ENCODE data around the gene PTPRG.

PTPRG gene

DNA sequence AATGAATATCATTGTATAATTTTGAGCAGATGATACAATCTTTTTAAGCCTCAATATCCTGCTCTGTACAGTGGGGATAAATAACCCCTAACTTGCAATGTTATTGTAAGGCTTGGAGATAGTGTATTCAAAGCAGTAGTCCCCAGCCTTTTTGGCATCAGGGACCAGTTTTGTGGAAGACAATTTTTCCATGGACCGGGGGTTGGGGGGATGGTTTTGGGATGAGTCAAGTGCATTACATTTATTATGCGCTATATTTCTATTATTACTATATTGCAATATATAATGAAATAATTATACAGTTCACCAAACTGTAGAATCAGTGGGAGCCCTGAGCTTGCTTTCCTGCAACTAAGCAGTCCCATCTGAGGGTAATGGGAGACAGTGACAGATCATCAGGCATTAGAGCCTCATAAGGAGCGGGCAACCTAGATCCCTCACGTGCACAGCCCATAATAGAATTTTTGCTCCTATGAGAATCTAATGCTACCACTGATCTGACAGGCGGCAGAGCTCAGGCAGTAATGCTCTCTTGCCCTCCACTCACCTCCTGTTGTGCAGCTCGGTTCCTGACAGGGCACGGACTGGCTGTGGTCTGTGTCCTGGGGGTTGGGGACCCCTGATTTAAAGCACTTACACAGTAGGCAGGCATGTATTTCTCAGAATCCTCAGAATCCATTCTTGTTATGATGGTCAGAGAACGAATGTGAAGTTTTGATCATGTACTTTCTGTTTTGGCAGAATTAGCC is 102.2 kb downstream of the PTPRG start:
- DNase-seq = no peak

DNA sequence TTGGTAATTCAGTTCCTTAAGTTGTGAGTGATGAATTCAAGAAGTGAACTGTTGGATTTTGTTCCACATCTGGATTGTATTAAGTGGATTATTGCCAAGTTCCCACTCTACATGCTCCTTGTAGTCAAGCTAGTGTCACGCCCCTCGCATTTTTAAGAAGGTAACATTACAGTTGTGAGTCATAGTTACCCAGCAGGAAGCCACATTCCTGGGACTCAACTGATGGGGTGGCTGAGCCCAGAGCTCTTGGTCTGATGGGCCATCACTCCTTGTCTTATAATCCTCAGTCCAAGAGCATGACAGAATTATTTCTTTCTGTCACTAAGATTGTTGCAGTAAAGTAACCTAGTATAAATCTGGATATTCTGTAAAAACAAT is 102.7 kb downstream of the PTPRG start:
- DNase-seq = no peak

DNA sequence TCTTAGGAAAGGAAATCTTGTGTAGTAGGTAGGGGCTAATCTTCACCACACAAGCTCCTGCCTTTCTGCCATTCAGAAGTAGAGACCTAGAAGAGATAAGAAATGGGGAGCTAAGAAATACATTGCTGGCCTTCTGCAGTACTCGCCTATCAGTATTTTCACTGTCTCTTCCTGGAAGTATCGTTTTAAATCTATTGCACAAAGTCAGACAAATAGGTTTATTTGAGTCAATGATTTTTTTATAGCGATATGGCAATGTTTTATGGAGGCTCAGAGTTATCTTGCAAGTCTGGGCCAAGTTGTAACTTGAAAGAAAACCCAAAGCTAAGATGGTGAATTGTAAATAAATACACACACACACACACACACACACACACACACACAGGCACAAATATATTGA is 103.8 kb downstream of the PTPRG start:
- no peak for DNase-seq

DNA sequence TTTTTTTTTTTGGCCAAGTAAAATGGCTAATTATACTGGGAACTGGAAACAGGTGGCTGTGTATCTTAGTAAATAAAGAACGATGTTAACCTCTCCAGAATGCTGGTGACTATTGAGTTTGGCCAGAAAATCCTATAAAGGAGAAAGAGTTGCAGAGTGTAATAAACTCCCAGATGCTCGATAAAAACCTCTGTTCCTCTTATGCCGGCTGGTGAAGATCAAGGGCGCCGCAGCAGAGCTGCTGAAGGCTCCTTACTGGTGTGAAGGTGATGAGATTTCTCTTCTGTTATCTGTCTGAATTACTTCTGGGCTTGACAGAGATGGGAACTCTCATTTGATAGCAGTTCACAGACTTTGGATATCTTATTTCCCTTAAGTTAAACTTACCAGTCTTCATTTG is 104.6 kb downstream of the PTPRG start:
- DNase-seq = peak; percentile 6

DNA sequence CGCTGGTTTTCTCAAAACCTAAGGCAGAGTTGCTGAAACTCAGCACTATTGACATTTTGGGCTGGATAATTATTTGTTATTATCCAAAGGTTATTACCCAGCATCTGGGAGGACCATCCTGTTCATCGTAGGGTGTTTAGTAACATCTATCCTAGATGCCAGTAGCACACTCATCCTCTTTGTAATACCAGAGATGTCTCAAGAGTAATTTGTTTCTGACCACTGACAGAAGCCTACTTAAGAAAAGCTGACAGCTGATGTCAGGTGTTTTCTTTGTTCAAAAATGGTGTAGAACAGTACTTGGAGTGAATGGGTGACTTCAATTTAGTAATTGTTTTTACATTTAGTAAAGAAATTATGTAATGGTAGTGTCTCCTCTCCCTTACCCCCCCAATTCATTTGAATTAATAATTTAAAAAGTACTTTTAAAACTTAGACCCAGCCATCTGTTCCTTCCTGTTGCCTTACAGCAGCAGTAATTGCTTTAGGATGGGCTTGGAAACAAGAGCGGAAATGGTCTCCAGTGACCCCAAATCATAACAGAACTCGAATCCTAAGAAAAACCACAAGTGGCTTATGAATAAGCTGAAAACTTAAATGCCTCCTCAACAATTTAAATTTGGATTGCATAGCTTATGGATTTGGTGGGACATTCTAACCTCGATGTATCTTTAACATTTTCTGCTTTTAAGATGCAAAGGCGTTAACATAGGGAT is 105.4 kb downstream of the PTPRG start:
- DNase-seq = no peak

DNA sequence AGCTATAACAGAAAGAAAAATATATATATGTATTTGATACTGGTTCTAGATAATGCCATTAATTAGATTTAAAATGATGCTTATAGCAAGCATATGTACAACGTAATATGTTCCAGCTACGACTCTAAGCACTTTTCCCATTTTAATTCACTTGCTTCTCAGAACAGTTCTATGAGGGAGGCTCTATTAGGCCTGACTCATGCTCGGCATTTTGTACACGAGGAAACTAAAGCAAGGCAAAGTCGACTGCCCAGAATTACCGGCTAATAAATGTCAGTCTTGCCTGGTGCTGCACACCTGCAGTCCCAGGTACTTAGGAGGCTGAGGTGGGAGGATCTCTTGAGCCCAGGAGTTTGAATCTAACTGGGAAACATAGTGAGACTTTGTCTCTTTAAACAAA is 106.0 kb downstream of the PTPRG start:
- no peak for DNase-seq

DNA sequence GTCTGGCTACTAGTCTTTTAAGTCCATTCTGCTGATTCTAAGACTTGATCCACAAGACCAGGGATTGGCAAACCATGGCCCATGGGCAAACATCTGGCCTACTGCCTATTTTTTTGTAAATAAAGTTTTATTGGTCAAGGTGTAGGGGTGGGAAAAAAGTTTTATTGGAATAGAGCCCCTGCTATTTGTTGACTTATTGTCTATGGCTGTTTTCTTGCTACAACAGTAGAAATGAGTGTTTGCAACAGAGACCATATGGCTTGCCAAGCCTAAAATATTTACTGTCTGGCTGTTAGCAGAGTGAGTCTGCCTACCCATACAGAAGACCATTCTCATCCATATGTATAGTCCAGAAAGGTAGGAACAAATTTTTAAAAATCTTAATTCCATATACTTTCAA is 106.4 kb downstream of the PTPRG start:
- no peak for DNase-seq

DNA sequence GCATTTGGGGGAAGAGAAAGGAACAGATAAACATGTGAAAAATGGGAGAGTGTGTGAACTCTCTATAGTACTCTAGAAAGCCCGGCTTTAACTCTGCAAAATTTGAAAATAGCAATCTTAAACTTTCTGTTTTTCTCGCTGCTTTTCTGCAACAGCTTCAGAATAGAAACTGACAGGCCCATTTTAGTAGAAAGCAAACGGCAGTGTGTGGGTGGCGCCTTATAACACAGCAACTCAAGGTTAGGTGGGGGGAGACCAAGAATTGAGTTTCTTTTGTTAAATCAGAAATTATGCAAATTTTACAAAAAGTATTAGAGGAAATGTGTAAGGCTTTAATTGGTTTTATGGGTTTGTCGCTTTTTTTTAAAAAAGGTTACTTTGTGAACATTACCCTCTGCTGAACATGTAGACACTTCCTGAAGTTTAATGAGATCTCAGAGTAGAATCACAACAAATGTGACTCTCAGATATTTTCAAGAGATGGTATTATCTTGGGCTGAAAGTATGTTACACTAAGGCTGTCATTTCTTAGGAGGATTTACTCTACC is 107.0 kb downstream of the PTPRG start:
- DNase-seq = no peak

DNA sequence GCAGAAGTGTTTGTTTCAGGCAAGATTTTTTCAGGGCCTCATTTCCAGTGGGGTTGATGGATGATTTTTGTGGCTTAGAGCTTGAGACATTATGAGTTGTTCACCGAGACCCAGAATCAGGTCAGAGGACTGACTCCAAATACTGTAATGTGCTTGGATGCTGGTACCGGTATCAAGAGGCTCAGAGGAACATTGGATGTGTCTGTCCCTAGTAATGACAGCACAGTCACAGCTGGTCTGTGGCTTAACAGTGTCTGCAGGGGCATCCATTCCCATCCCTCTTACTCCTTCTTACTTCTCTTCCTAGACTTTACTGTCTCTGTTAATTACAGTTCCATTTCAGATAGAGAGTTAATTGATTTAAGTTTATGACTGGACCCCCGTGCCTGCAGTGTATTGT is 107.8 kb downstream of the PTPRG start:
- no peak for DNase-seq

DNA sequence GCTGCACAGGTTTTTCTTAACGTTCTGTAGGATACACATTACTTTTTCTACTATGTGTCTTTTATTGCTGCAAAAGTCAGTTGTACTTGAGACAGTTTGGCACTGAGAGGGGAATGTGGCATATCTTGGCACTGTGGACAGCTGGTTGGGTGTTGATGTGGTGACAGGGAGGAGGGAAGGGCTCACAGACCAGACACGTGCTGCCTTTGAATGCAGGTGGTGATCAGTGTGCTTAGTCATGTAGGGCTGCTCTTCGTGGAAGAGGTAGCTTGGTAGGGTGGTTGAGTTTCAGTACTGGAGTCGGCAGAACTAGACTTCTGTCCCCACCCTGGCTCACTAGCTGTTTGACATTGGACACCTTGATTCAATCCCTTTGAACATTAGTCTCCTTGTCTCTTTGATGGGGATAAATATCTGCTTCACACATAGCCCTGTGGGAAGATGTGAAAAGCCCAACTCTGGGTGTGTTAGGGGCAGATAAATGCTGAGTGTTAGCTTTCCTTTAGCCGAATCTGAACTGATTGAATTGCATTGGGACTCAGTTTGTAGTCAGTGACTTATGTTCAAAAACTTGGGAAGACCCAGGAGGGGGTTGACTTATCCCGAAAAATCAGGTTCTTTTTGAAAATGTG is 108.4 kb downstream of the PTPRG start:
- DNase-seq = peak; percentile 58

DNA sequence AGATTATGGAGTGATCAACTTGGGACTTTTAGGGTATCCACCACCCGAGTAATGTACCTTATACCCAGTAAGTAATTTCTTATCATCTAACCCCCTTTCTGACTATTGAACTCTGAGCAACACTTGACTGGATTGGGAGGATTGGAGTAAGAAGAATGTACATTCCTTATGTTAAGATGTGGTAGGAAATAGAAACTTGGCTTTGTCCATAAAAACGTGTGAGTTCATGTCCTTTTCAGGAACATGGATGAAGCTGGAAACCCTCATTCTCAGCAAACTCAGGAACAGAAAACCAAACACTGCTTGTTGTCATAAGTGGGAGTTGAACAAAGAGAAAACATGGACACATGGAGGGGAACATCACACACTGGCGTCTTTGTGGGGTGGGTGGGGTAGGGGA is 112.3 kb downstream of the PTPRG start:
- no peak for DNase-seq

DNA sequence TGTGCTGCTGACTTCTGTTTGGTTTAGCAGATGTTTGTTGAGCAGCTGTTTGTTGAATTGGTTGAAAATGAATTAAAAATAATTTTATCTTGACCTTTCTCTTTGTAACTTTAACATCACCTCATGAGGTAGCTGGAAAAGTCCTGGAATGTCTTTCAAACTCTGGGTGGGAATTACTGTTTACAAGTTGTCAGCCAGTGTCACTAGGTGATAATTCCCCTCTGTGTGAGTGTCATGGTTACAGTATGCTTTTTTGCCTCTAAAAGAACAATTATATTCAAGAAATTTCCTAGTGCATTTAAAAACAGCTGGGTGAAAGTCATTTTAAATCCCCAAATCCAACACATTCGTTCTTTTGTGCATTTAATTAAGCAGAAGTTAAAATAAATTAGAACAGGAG is 113.2 kb downstream of the PTPRG start:
- DNase-seq = no peak

DNA sequence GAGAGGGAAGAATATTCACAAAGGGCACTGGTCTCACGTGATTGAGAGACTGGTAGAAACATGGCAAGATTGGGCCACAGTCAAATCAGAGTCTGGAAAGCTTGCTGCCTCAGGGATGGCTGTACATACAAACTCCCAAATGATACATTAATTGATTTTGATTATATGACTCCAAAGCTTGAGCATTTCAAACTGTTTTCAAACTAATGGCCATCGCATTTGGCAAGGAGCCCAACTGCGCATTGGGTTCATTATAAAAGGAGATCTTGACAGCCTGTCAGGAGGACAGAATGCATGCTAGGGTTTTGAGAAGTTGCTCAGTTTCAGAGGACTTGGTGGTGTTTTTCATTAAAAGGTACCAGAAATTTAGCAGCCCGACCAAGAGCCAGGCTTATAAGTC is 117.7 kb downstream of the PTPRG start:
- no peak for DNase-seq

DNA sequence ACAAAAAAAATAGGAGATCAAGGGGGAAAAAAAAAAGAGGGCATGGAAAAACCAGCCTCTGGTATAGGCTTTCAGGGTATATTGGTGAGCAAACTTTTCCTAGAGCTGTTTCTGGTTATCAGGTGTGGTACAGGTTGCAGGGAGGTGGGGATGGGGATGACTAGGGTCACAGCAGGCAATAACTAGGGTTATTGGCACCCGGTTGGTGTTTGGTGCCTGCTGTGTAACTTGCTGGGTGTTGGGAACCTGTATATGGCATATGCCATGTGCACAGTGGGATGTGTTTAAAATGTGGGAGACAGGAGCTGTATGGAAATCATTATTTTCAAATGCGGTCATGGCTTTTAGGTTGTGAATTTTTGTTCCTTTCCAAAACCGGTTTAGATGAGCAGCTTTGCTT is 119.2 kb downstream of the PTPRG start:
- DNase-seq = no peak

DNA sequence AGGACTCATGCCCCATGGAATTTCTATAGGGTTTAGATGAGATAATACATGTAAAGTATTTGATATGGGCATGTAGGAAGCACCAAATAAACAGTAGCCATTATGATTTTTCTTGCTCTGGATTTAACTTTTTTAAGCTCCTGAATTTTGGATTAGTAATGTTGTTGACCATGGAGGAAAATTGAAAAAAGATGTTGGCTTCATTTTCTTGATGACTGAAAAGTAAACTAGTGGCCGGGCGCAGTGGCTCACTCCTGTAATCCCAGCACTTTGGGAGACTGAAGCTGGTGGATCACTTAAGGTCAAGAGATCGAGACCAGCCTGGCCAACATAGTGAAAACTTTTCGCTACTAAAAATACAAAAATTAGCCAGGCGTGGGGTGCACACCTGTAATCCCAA is 120.3 kb downstream of the PTPRG start:
- no peak for DNase-seq

DNA sequence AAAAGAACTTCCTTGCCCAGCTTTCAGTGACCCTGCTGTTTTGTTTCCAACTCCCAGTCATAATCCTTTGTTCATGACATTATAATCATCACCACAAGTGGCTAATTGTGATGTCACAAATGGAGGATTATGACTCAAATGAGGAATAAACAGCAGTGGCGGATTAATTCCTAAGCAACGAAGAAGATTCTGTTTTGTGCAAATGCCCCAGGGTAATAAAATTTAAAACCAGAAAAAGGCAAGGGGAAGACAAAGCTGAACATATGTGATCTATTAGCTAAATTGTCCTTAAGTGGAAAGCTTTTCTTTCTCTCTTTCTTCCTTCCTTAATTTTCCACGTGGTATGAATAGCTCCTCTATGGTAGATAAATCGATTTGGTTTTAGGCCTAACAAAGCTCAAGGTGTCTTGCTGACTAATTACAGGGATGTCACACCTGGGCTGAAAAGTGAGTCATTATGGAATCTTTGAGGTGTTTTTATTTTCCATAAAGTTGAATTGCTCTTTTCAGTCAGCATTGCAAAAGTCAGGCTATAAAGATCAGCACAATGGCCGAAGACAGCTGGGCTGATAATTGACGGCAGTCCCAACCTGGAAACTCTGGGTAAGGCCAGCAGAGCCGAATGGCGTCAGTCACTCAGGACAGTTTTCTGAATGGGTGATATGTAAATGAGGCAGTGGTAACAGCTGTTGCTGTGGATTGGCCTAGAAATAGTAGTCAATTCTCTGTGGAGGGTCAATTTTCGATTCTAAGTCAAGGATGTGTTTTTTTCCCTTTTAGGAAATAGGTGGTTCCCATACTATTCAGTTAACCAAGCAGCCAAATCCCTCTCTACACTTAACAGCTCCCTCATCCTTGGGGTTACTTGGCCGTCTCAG is 121.5 kb downstream of the PTPRG start:
- DNase-seq = no peak

DNA sequence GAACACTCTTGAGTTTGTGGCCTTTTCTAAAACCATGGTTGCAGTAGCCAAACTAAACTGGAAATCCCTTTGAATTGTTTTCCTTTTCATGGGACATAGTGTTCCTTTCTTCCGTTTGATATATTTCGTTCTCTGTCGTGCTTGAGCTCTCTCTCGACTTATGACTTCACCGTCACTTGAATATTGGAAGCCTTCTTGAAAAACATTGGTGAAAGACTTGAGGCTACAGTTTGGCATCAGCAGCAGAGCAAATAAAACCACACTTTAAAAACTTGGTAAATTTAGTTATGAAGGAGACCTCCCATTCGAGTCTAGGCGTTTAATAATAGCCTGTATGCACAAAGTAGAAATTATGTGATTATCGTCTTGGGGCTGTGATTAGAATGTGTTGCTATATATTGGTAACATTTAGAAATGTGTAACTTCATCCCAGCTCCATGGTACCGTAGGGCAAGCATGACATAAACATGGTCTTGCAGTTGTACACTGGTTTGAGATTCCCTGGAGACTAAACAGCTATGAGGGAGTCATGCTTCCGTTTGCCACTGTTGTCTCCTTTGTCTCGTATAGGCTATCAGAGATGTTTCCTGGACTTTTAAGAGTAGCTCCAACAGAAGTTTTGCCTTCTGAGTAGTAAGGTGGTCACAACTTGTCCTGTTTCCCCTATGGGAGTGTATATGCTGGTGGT is 122.3 kb downstream of the PTPRG start:
- no peak for DNase-seq

DNA sequence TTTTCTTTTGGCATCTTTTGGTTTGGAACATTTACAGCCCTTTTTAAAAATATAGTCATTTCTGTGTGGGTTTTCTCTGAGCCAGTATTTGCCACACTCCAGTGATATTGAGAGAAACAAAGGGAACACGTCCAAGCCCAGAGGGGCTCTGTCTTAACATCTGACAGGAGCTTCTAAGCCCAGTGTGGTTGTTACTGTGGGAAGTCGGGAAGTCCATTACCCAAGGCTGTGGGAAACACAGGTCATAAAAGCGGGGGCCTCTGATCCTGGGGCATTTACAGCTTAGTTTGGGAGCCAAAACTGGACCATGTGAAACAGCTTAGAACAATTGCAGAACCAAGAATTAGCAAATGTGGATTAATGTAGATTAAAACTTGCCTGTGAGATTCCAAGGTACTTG is 123.0 kb downstream of the PTPRG start:
- no peak for DNase-seq

DNA sequence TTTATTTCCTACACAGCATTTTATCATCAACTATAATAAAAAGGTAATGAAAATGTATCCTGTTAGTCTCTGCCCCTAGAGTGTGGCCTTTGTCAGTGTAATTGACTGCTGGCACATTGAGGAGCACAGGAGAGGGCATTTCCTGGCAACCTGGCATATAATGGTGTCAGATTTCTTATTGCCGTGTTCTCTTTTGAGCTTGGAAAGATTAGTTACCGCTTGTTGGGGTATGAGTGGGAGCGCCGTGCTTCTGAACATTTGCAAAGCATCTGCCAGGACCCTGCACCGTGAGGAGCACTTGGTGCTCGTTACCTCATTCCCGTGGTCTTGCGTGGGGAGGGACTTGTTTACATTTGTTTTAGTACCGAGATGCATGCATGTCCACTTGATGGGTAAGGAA is 124.4 kb downstream of the PTPRG start:
- peak; percentile 86 for DNase-seq

DNA sequence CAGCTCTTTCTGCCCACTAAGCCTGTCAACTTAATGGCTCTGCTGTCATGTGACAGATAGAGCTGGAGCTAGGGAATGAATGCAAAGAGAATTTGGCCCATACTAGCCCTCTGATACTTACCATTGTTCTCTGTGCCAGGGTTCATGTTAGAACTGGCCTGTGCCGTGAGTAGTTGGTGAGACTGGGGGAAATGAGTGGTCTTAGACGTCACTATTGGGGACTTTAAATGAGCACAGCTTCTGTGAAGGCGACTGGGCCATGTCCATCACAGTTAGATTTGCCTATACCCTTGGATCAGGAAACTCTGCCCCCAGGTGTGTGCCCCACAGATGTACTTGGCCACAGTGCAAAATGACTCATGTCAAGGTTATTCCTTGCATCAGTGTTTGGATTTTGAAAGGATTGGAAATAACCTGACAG is 124.9 kb downstream of the PTPRG start:
- DNase-seq = no peak

DNA sequence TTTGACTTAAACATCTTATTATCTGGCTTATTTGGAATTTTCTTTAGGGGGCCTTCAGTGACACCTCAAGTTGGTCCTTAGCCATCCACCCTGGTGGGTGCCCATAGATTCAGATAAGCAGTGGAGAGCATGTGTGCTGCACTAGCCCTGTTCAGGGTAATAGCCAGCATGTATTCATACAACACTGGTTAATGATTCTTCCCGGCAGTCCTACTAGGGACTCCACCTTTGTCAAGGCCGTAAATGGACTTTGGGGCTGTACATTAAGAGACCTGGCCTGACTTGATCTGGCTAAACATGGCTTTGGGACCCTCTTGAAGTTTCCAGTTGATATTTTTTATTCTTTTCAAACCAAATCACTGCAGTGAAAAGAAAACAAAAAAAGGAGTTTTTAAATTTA is 125.8 kb downstream of the PTPRG start:
- DNase-seq = no peak

DNA sequence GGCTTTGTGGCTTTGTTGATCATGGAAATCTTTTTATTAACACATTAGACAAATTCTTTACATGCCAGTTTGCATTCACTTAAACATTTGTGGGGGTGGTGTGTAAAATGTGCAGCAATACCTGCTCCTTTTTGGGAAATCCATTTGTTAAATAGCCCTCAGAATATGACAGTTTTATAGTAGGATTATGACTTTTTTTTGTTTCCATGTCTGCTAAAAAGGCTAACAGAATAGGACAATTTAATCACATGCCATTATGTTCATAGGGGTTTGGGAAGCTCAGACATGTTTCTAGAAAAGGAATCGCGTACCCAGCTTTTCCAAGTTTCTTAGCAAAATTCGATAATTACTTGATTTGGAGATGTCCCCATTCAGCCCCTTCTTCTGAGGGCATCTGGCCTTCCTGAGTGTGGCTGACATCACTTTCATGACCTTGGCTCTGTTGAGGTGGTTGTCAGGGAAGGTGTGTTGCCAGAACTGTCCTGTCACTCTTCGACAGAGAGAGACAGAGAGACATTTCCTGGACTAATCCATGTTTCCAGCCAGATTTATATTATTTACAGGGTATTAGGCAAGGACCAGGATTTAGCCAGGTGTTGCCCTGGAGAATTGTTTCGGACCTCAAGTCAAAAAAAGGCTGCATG is 126.4 kb downstream of the PTPRG start:
- DNase-seq = no peak
